SK-N-SH treated with all-trans-retinoic acid at 6 μM for 48 hours (cell line): ENCODE data around the gene RHBDL2.

Source experiments
- RARB ChIP-seq: fragments of 250-450 bp; sonication (Bioruptor Pico); IDR thresholded peaks from 2 replicates; pipeline ENCODE4 v1.8.0; 2021; ENCODE audit warnings: mild to moderate bottlenecking, moderate library complexity
- ZFP3 ChIP-seq: fragments of 250-450 bp; sonication (Bioruptor Pico); IDR thresholded peaks from 2 replicates; pipeline ENCODE4 v1.5.0; 2020; ENCODE audit warnings: mild to moderate bottlenecking, moderate library complexity
- TF ChIP-seq, protein P1 (sequence below): fragments of 250-450 bp; sonication (Bioruptor Pico); IDR thresholded peaks from 2 replicates; pipeline ENCODE4 v1.8.0; 2020; ENCODE audit warnings: mild to moderate bottlenecking, moderate library complexity, borderline replicate concordance
- TF ChIP-seq, protein P2 (sequence below): fragments of 250-450 bp; sonication (Bioruptor Pico); IDR thresholded peaks from 2 replicates; pipeline ENCODE4 v1.5.1; 2021; ENCODE audit warnings: mild to moderate bottlenecking, moderate library complexity

DNA sequence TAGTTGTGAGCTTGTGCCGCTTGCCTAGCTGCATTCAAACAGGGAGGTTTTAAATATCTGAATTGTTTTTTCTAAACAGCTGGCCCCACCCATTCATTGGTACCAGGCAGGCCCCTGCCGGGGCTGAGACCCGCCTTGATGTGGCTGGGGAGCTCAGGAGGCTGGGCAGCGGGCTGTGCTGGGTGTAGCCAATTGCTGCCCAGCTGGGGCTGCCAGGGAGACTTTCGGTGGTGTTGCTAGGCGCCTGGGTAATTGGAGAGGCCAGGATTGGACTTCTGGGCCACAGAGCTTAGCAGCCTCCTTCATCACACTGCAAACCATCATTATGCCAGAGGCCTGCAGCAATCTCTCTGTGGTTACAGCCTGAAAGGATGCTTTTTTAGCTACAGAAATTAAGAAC, 12.2 kb downstream of the RHBDL2 start:
- TF ChIP-seq, protein P1, sequence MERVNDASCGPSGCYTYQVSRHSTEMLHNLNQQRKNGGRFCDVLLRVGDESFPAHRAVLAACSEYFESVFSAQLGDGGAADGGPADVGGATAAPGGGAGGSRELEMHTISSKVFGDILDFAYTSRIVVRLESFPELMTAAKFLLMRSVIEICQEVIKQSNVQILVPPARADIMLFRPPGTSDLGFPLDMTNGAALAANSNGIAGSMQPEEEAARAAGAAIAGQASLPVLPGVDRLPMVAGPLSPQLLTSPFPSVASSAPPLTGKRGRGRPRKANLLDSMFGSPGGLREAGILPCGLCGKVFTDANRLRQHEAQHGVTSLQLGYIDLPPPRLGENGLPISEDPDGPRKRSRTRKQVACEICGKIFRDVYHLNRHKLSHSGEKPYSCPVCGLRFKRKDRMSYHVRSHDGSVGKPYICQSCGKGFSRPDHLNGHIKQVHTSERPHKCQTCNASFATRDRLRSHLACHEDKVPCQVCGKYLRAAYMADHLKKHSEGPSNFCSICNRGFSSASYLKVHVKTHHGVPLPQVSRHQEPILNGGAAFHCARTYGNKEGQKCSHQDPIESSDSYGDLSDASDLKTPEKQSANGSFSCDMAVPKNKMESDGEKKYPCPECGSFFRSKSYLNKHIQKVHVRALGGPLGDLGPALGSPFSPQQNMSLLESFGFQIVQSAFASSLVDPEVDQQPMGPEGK (CRISPR knock-in tag) = no peak
- no peak for TF ChIP-seq ZFP3
- TF ChIP-seq, protein P2, sequence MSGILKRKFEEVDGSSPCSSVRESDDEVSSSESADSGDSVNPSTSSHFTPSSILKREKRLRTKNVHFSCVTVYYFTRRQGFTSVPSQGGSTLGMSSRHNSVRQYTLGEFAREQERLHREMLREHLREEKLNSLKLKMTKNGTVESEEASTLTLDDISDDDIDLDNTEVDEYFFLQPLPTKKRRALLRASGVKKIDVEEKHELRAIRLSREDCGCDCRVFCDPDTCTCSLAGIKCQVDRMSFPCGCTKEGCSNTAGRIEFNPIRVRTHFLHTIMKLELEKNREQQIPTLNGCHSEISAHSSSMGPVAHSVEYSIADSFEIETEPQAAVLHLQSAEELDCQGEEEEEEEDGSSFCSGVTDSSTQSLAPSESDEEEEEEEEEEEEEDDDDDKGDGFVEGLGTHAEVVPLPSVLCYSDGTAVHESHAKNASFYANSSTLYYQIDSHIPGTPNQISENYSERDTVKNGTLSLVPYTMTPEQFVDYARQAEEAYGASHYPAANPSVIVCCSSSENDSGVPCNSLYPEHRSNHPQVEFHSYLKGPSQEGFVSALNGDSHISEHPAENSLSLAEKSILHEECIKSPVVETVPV (CRISPR knock-in tag) = no peak
- TF ChIP-seq RARB (CRISPR knock-in tag) = no peak
